Measurements from ENCODE around the gene LIPE.
"Not testable (repeated sequence)": the region's sequence is repeated elsewhere in the genome, so short reads cannot be mapped to it uniquely, and the experiment has no call there.

Gene LIPE

GRCh38 chr19:42427313-42427712 is at the start of gene LIPE:
TSS of gene LIPE (minus strand) at chr19:42427388. CDS start at chr19:42427149, 239 bp downstream.
- no peak for DNase-seq

GRCh38 chr19:42475366-42475765 is 48.2 kb upstream of the LIPE start:
- no peak for DNase-seq

GRCh38 chr19:42474743-42475142 is 47.6 kb upstream of the LIPE start:
- no peak for DNase-seq

- DNase-seq = no peak
These were observed 46.5 kb upstream of the LIPE start for GRCh38 chr19:42473686-42474085.

GRCh38 chr19:42472402-42473147 is 45.4 kb upstream of the LIPE start:
- no peak for DNase-seq

GRCh38 chr19:42471554-42472249 is 44.5 kb upstream of the LIPE start:
- DNase-seq = no peak

GRCh38 chr19:42469311-42470235 is 42.4 kb upstream of the LIPE start:
- no peak for DNase-seq

- no peak for DNase-seq
These were observed 41.1 kb upstream of the LIPE start for GRCh38 chr19:42468273-42468796.

GRCh38 chr19:42467183-42467760 is 40.1 kb upstream of the LIPE start:
- DNase-seq = no peak

- no peak for DNase-seq
These were observed 39.5 kb upstream of the LIPE start for GRCh38 chr19:42466521-42467182.

- no peak for DNase-seq
These were observed 38.7 kb upstream of the LIPE start for GRCh38 chr19:42465827-42466280.

GRCh38 chr19:42461700-42462324 is 34.6 kb upstream of the LIPE start:
- DNase-seq = no peak

- DNase-seq = not testable (repeated sequence)
These were observed 34.0 kb upstream of the LIPE start for GRCh38 chr19:42461231-42461630.

GRCh38 chr19:42459926-42460325 is 32.7 kb upstream of the LIPE start:
- DNase-seq = no peak

GRCh38 chr19:42455621-42456081 is 28.5 kb upstream of the LIPE start:
- DNase-seq = no peak

GRCh38 chr19:42455086-42455485 is 27.9 kb upstream of the LIPE start:
- no peak for DNase-seq

- DNase-seq = no peak
These were observed 25.4 kb upstream of the LIPE start for GRCh38 chr19:42452590-42452989.

- peak in 1 of 2 experiments; percentile 60 for DNase-seq
These were observed 23.2 kb upstream of the LIPE start for GRCh38 chr19:42450314-42450934.

GRCh38 chr19:42448306-42448705 is 21.1 kb upstream of the LIPE start:
- DNase-seq = not testable (repeated sequence)

GRCh38 chr19:42445948-42446347 is 18.8 kb upstream of the LIPE start:
- no peak for DNase-seq

- no peak for DNase-seq
These were observed 16.8 kb upstream of the LIPE start for GRCh38 chr19:42443944-42444398.

Measured in cerebellar nuclear complex (tissue), 1 donor.